Mononuclear cell (primary cell): ENCODE results near the gene TARBP1. TPM values are rescaled to one million over a fixed set of nuclear protein-coding genes. Genes with fewer than 3 reads are reported as not detected.

ENCODE experiments used
- H3K27me3 ChIP-seq: 2 replicates; pipeline ENCODE4 v1.6.0; 2011; ENCODE audit warnings: low read length, control low read depth; ENCODE audit not compliant: insufficient read depth
- H3K4me1 ChIP-seq: 2 replicates; pipeline ENCODE4 v1.5.1; 2011; ENCODE audit warnings: mild to moderate bottlenecking, low read length, control low read depth; ENCODE audit not compliant: insufficient read depth
- H3K4me3 ChIP-seq: 2 replicates; pipeline ENCODE4 v1.5.1; 2011; ENCODE audit warnings: mild to moderate bottlenecking, low read length, moderate library complexity
- H3K9me3 ChIP-seq: 2 replicates; pipeline ENCODE4 v1.5.1; 2011; ENCODE audit warnings: low read depth, mild to moderate bottlenecking, control low read depth, low read length
- total RNA-seq: library from RNA; depleted of rRNA; stranded (reverse); fragments of >200 nt; gene quantifications from one replicate; pipeline ENCODE4 v1.2.3, GENCODE V29; 2012

The TARBP1 gene
- total RNA-seq, 1 donor = 21.0 TPM

- no peaks in the 10 kb centered on the region for H3K27me3 ChIP-seq
- no peaks in the 10 kb centered on the region for H3K4me1 ChIP-seq
- H3K9me3 ChIP-seq = no peaks in the 10 kb centered on the region
- H3K4me3 ChIP-seq = no peak overlapping the region
These were observed 26.5 kb downstream of the TARBP1 start for GRCh38 chr1:234452406-234452965.

DNA sequence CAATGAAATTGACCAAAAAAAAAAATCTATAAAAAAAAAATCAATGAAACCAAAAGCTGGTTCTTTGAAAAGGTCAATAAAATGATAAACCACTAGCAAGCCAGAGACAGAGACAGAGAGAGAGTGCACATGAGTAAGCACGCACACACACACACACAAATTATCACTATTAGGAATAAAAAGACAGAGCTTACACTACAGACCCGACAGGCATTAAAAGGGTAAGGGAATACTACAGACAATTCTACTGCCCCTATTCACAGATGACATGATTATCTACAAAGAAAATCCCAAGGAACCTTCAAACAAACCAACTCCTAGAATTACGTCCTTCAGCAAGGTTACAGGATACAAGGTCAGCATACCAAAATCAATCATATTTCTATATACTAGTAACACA lies 38.6 kb downstream of the TARBP1 start:
- H3K9me3 ChIP-seq = no peaks in the 10 kb centered on the region
- no peaks in the 10 kb centered on the region for H3K27me3 ChIP-seq
- no peak overlapping the region for H3K4me3 ChIP-seq
- no peaks in the 10 kb centered on the region for H3K4me1 ChIP-seq

DNA sequence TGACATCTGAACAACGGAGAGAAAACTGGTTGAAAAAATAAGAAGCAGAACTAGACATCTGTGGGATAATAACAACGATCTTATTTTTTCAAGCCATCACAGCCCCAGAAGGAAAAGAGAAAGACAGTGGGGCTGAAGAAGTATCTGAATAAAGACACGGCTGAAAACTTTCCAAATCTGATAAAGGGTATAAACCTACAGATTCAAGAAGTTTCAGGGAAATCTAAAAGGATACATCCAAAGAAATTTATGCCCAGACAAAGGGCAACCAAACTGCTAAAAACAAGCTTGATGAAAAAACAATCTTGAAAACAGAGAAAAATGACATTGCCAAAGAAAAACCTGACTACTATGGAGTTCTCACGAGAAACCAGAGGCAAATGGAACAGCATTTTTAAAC lies 40.4 kb downstream of the TARBP1 start:
- Histone ChIP-seq H3K9me3 (no peaks in the 10 kb centered on the region), H3K4me3 (no peak overlapping the region), H3K4me1 (no peaks in the 10 kb centered on the region), H3K27me3 (no peaks in the 10 kb centered on the region)

DNA sequence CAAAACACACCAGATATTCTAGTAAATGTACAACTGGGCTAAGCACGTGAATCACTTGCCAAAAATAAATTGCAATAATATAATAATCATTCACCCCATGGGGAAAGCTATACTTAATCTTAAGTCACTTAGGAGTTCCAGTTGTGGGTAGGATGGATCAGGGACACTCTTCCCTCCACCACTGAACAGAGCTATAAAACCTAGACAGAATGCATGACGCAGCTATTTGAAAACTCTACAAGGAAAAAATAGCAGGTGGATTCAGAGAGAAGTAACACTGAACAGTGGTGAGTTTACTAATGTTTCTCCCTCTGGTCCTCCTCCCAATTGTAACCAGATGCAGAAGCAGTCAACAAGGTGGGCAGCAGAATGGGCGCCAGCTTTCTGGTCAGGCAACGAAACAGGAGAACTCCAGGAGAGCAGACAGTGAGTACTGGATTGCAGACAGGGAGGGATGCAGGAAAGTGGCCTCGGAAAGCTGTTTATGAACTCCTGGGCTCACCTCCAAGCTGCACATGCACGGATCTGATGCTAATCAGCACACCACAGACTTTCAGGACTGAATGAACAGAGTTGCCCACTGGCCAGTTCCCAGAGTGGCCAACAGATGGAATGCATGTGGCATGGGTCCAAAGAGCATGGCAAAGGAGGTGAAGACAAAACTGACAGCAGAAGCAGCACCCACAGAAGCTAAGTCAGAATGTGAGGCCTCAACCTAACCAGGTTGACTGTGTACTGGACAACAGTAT lies 41.4 kb downstream of the TARBP1 start:
- Histone ChIP-seq H3K4me1 (no peaks in the 10 kb centered on the region), H3K4me3 (no peak overlapping the region), H3K27me3 (no peaks in the 10 kb centered on the region)

DNA sequence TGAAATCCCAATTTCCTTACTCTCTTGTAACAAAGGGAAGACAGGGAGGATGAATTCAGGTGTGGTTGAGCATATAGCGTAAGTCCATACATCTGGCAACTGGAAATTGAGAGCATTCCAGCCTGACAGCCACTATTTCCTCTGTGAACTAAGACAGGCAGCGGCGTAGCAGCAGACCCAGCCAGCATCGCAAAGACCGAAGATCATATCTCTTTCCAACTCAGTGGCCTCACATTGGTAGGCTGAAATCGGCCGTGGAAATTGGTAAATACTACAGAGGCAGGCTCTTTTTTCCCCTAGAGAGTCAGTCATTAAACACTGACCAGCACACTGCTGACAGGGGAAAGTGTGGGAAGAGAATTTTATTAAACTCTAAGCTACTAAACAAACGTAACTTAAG lies 43.4 kb downstream of the TARBP1 start:
- no peaks in the 10 kb centered on the region for H3K9me3 ChIP-seq
- no peak overlapping the region for H3K4me3 ChIP-seq
- no peaks in the 10 kb centered on the region for H3K27me3 ChIP-seq
- H3K4me1 ChIP-seq = no peaks in the 10 kb centered on the region

More for the DNA sequence above, 41.4 kb downstream of the TARBP1 start:
- H3K9me3 ChIP-seq = no peaks in the 10 kb centered on the region

DNA sequence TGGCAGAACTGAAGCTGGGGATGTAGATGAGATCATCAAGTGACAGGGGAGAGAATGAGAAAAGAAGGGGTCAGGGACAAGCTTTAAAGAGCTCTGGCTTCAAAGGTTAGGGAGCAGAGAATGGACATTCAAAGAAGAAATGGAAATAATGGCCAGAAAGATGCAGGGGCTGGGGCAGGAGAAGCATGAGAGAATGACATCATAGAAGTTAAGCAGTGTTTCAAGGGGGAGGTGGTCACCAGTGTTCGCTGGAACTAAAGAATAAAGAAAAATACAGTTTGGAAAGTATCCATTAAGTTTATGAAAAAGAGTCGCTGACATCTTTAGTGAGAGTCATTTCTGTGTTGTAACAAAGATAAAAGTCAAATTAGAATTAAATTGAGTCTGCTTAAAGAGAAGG lies 44.3 kb downstream of the TARBP1 start:
- H3K4me1 ChIP-seq = no peaks in the 10 kb centered on the region

DNA sequence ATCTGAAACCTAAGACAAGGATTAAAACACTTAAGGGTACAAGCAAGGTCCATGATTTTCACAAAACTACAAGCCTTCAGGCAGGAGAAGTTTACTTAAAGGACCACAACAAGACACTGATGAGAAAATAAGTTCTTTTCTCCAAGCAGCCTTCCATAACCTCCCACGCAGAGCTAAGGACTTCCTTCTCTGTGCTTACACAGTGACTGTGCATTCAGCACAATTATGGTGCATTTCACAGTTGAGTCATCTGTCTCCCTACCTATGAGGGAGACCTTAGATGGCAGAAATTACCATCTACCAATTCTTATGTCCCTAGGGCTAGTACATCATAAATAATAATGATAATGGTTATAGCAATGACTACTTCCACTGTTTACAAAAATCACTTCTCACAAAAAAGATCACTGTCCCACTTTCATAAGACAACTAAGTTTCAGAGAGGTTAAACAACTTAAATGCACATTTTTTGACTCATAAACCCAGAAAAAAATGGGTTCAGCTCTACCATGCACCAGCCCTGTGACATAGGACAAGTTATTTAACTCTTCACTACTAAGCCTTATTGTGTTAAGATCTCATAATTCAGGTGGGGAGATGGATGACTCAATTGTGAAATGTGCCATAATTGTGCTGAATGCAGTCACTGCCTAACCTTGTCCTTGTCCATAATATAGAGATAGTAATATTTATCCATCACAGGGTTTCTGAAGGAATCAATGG lies 45.3 kb downstream of the TARBP1 start:
- H3K4me3 ChIP-seq = no peak overlapping the region
- no peaks in the 10 kb centered on the region for H3K27me3 ChIP-seq
- no peaks in the 10 kb centered on the region for H3K9me3 ChIP-seq
- H3K4me1 ChIP-seq = no peaks in the 10 kb centered on the region

More for the DNA sequence above, 44.3 kb downstream of the TARBP1 start:
- Histone ChIP-seq H3K27me3 (no peaks in the 10 kb centered on the region), H3K4me3 (no peak overlapping the region), H3K9me3 (no peaks in the 10 kb centered on the region)

- H3K4me3 ChIP-seq = no peak overlapping the region
- H3K9me3 ChIP-seq = no peaks in the 10 kb centered on the region
- no peaks in the 10 kb centered on the region for H3K4me1 ChIP-seq
- no peaks in the 10 kb centered on the region for H3K27me3 ChIP-seq
These were observed 47.7 kb downstream of the TARBP1 start for GRCh38 chr1:234431255-234431654.

- H3K27me3 ChIP-seq = no peaks in the 10 kb centered on the region
- no peak overlapping the region for H3K4me3 ChIP-seq
- no peaks in the 10 kb centered on the region for H3K4me1 ChIP-seq
- H3K9me3 ChIP-seq = no peaks in the 10 kb centered on the region
These were observed 48.3 kb downstream of the TARBP1 start for GRCh38 chr1:234430691-234431090.

DNA sequence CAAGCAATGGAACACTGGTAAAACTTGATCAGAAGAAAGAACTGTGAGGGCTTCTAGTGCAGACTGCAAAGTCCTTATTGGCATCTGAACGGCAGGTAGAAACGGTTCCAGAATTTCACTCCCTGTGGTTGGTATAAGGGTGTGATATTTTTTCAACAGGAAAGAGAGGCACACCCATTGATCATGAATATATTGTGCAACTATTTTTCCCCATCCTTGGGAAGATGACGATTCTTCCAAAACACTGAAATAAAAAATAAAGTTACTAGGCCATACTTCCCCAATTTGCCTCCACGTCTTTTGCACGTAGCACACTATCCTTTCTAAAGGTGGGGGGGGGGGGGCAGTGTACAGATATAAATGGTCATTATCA lies 49.6 kb downstream of the TARBP1 start:
- Histone ChIP-seq H3K4me1 (no peaks in the 10 kb centered on the region), H3K9me3 (no peaks in the 10 kb centered on the region), H3K4me3 (no peak overlapping the region), H3K27me3 (no peaks in the 10 kb centered on the region)

DNA sequence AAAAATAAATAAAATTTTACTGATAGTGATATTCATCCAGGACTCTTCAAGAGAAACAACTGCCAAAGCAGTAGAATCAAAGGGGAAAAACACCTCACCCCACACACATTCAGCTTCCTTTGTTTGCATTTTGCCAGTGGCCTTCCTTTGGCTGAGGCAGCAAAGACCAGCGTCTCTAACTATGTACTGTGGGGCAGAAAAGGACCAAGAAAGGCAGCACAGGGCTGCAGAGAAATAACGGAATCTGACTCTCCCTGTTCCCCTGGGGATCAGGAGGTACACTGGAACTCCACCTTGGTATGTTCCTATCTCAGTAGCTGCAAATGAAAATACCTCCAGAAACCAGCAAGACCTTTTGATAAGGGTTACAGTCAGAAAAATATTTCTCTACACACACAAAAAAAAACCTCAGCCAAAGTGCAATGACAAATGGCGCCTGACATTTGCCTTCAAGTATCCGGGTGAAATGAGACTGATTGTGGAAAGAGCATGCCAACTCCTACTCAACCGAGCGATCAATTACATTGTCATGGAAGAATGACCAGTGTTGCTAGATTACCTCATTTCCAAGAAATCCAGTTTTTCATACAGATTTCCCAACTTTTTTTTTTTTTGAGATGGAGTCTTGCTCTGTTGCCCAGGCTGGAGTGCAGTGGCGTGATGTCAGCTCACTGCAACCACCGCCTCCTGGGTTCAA lies 50.9 kb downstream of the TARBP1 start:
- no peaks in the 10 kb centered on the region for H3K9me3 ChIP-seq
- H3K4me3 ChIP-seq = no peak overlapping the region

GRCh38 chr1:234413990-234414389 lies 65.0 kb downstream of the TARBP1 start:
- no peaks in the 10 kb centered on the region for H3K27me3 ChIP-seq
- no peaks in the 10 kb centered on the region for H3K9me3 ChIP-seq
- H3K4me1 ChIP-seq = no peaks in the 10 kb centered on the region
- H3K4me3 ChIP-seq = no peak overlapping the region

More for the DNA sequence above, 50.9 kb downstream of the TARBP1 start:
- Histone ChIP-seq H3K27me3 (no peaks in the 10 kb centered on the region), H3K4me1 (no peaks in the 10 kb centered on the region)

GRCh38 chr1:234413485-234413884 lies 65.5 kb downstream of the TARBP1 start:
- no peaks in the 10 kb centered on the region for H3K27me3 ChIP-seq
- no peaks in the 10 kb centered on the region for H3K4me1 ChIP-seq
- H3K4me3 ChIP-seq = no peak overlapping the region
- no peaks in the 10 kb centered on the region for H3K9me3 ChIP-seq

DNA sequence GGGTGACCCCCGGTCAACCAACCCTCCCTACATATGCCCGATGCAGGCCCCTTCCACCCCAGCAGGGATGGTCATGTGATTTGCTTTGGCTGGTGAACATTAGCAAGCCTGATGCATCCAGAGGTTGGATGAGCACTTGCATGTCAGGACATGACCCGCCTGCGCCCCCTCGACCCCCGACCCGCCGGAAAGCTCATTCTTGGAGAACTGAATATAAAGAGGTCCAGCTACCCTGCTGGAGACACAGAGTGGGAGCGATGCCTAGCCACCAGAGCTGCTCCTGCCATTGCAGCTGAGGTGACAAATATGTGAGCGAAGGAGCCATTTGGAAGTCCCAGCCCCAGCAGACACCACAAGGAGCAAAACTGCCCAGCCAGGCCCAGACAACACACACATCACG lies 66.1 kb downstream of the TARBP1 start:
- H3K9me3 ChIP-seq = no peaks in the 10 kb centered on the region
- no peak overlapping the region for H3K4me3 ChIP-seq
- H3K27me3 ChIP-seq = no peaks in the 10 kb centered on the region
- H3K4me1 ChIP-seq = no peaks in the 10 kb centered on the region

GRCh38 chr1:234409328-234409727 lies 69.7 kb downstream of the TARBP1 start:
- Histone ChIP-seq H3K4me3 (no peak overlapping the region), H3K4me1 (no peaks in the 10 kb centered on the region), H3K9me3 (no peaks in the 10 kb centered on the region), H3K27me3 (no peaks in the 10 kb centered on the region)
